Peyer's patch (tissue), 4 donors: ENCODE results near the gene ATG2A. TPM values are rescaled to one million over a fixed set of nuclear protein-coding genes. Genes with fewer than 3 reads are reported as not detected.

Source experiments
- DNase-seq, 3 donors: peaks; one replicate each; pipeline ENCODE4 v3.0.0-alpha.2; 2017 to 2019
- H3K27ac ChIP-seq, 4 donors: fragments of 200-600 bp; sonication (generic); one replicate each; pipeline ENCODE4 v1.5.1; 2016 to 2019
- H3K27me3 ChIP-seq, 2 donors: fragments of 200-600 bp; sonication (generic); one replicate each; pipeline ENCODE4 v1.5.1; 2019
- H3K36me3 ChIP-seq, 3 donors: fragments of 200-600 bp; sonication (generic); one replicate each; pipeline ENCODE4 v1.5.1; 2016 to 2019
- H3K4me1 ChIP-seq, 4 donors: fragments of 200-600 bp; sonication (generic); one replicate each; pipeline ENCODE4 v1.5.1; 2016 to 2019
- H3K4me3 ChIP-seq, 4 donors: fragments of 200-600 bp; sonication (generic); 1 replicate in 3 of 4; 2 replicates in 1 of 4; pipeline ENCODE4 v1.5.1; 2016 to 2019; ENCODE audit warnings: mild to moderate bottlenecking in 1 of 4
- H3K9me3 ChIP-seq, 4 donors: fragments of 200-600 bp; sonication (generic); one replicate each; pipeline ENCODE4 v1.5.1; 2016 to 2019; ENCODE audit warnings: mild to moderate bottlenecking in 1 of 4
- POLR2A ChIP-seq, 2 donors: fragments of 450-650 bp; IDR thresholded peaks; one replicate each; pipeline ENCODE4 v1.5.1; 2017; ENCODE audit warnings: antibody characterized with exemption in 2 of 2, mild to moderate bottlenecking in 2 of 2, moderate library complexity in 2 of 2
- total RNA-seq, 4 donors: library from RNA; depleted of rRNA; stranded (reverse); fragments of >200 nt; gene quantifications; one replicate each; pipeline ENCODE4 v1.1.0, GENCODE V29; 2016
- TF ChIP-seq, protein P1 (sequence below), 6 experiments: fragments of 450-650 bp in 4 of 6; fragments of 200-600 bp in 2 of 6; sonication (generic) in 1 of 6; IDR thresholded peaks; one replicate each; pipeline ENCODE4 v1.5.1; 2017 to 2019; ENCODE audit warnings: antibody characterized with exemption in 6 of 6, mild to moderate bottlenecking in 3 of 6, moderate library complexity in 1 of 6

The ATG2A gene
- total RNA-seq, 4 donors from 2014 or later: 38.8 to 79.6 (median 66.6) TPM

- H3K4me3 ChIP-seq: no peak overlapping the region
- H3K27ac ChIP-seq: no peak overlapping the region
- no peaks in the 10 kb centered on the region for H3K36me3 ChIP-seq
- no peak for DNase-seq
- H3K27me3 ChIP-seq: no peaks in the 10 kb centered on the region
- H3K9me3 ChIP-seq: no peaks in the 10 kb centered on the region
- no peak for TF ChIP-seq POLR2A (IDR thresholded peaks at IDR 0.05)
- TF ChIP-seq, protein P1, sequence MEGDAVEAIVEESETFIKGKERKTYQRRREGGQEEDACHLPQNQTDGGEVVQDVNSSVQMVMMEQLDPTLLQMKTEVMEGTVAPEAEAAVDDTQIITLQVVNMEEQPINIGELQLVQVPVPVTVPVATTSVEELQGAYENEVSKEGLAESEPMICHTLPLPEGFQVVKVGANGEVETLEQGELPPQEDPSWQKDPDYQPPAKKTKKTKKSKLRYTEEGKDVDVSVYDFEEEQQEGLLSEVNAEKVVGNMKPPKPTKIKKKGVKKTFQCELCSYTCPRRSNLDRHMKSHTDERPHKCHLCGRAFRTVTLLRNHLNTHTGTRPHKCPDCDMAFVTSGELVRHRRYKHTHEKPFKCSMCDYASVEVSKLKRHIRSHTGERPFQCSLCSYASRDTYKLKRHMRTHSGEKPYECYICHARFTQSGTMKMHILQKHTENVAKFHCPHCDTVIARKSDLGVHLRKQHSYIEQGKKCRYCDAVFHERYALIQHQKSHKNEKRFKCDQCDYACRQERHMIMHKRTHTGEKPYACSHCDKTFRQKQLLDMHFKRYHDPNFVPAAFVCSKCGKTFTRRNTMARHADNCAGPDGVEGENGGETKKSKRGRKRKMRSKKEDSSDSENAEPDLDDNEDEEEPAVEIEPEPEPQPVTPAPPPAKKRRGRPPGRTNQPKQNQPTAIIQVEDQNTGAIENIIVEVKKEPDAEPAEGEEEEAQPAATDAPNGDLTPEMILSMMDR (IDR thresholded peaks at IDR 0.05): no peak
- no peaks in the 10 kb centered on the region for H3K4me1 ChIP-seq
These were observed 34.5 kb upstream of the ATG2A start for GRCh38 chr11:64951529-64951928.

DNA sequence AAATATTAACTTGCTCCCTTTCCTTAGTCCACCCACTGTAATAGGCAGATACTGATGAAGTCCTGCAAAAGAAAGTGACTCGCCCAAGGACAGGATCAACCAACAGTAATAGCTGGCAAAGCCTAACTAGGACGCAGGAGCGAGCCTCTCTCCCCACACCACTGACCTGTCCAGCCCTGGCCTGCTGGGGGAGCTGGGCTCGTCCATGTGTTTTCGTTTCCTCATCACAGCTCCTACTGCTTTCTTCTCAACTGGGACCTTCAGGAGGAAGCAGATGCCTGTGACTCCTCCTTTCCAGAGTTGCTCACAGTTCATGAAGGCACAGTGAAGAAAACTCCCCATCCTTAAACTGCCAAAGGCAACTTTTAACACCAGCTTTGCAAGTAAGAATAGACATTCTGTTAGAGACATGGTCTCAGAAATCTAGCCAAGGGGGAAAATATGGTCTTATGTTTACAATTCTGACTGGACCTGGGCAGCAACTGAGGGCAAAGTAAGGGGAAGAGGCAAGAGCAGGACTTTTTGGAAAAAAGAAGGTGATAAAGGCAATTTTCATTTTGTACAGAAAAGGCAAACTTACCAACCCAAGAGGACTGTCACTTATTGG, 30.3 kb upstream of the ATG2A start:
- Histone ChIP-seq H3K4me1 (no peaks in the 10 kb centered on the region), H3K4me3 (no peak overlapping the region), H3K9me3 (no peaks in the 10 kb centered on the region), H3K36me3 (no peaks in the 10 kb centered on the region), H3K27me3 (no peaks in the 10 kb centered on the region), H3K27ac (no peak overlapping the region)
- no peak for TF ChIP-seq POLR2A (IDR thresholded peaks at IDR 0.05)
- TF ChIP-seq, protein P1 (IDR thresholded peaks at IDR 0.05): peak in 1 of 6 experiments; percentile 7
- no peak for DNase-seq

GRCh38 chr11:64936539-64936938, 19.5 kb upstream of the ATG2A start:
- Histone ChIP-seq H3K4me1 (no peaks in the 10 kb centered on the region), H3K9me3 (no peaks in the 10 kb centered on the region), H3K4me3 (no peak overlapping the region), H3K27ac (no peak overlapping the region), H3K36me3 (peaks cover 0 to 23% (median 0%) of the 10 kb centered on the region in 3 donors), H3K27me3 (no peaks in the 10 kb centered on the region)
- TF ChIP-seq POLR2A (IDR thresholded peaks at IDR 0.05): no peak
- TF ChIP-seq, protein P1 (IDR thresholded peaks at IDR 0.05): no peak
- peak in 1 of 3 donors; percentile 24 for DNase-seq

DNA sequence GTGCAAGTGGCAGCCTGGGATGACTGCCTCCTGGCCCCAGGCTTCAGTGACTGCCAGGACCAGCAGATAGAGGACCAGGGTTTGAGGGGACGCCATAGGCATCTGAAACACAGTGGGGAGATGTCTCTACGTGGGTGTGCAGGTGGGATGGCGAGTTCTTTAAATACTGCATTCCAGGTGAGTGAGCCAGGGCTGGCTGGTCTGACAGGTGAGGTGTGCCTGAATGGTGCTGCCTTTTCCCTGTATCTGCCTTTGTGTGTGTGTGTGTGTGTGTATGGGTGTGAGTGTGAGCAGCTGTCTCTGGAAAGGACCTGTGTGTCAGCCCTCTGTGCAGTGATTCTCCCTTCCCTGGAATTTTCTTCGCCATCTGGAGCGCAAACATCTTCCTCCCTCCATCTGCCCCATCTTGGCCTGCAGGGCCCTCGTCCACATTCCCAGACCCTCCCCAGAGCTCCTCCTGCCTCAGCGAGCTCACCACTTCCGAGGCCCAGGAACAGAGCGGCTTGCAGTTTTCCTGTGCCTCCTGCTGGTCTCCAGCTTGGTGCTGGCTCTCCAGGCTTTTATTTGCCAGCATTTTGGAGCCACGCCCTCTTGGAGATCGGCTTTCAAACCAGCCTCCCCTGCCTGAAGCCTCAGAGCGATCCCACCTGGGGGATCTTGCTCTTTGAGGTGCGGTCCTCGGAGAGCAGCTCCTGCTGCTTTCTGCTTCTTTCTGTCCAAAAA, 18.5 kb upstream of the ATG2A start, which contains the start of gene GPHA2:
GPHA2 (minus strand) TSS at position 535 of the 723 bp plus-strand sequence; CDS start at position 102, 433 bp downstream.
- Histone ChIP-seq H3K4me1 (no peaks in the 10 kb centered on the region), H3K36me3 (peaks cover 0 to 33% (median 0%) of the 10 kb centered on the region in 3 donors), H3K27ac (no peak within 1 kb of the TSS), H3K4me3 (no peak within 1 kb of the TSS), H3K9me3 (no peaks in the 10 kb centered on the region), H3K27me3 (no peaks in the 10 kb centered on the region)
- no peak for TF ChIP-seq POLR2A (IDR thresholded peaks at IDR 0.05)
- TF ChIP-seq, protein P1 (IDR thresholded peaks at IDR 0.05): no peak
- DNase-seq: no peak

GRCh38 chr11:64934682-64935358, 17.8 kb upstream of the ATG2A start:
- no peak overlapping the region for H3K27ac ChIP-seq
- no peaks in the 10 kb centered on the region for H3K4me1 ChIP-seq
- no peaks in the 10 kb centered on the region for H3K27me3 ChIP-seq
- DNase-seq: no peak
- H3K9me3 ChIP-seq: no peaks in the 10 kb centered on the region
- no peak for TF ChIP-seq POLR2A (IDR thresholded peaks at IDR 0.05)
- TF ChIP-seq, protein P1 (IDR thresholded peaks at IDR 0.05): peak in 2 of 6 experiments; percentile 21 to 24
- H3K4me3 ChIP-seq: no peak overlapping the region
- H3K36me3 ChIP-seq: peaks cover 0 to 40% (median 0%) of the 10 kb centered on the region in 3 donors
